K562 (cell line): ENCODE data around the gene OR2V1. TPM values are rescaled to one million over a fixed set of nuclear protein-coding genes. Genes with fewer than 3 reads are reported as not detected.

Experiments used
- ADNP ChIP-seq: fragments of 200-800 bp; sonication (Bioruptor generic); IDR thresholded peaks from 2 replicates; pipeline ENCODE4 v1.6.1; 2016; ENCODE audit warnings: missing genetic modification characterization, missing compliant biosample characterization
- ATF1 ChIP-seq, 2 experiments: fragments of 450-650 bp in 1 of 2; IDR thresholded peaks; 2 replicates each; pipeline ENCODE4 v1.6.1; 2016; ENCODE audit warnings: missing compliant biosample characterization in 1 of 2, missing genetic modification characterization in 1 of 2
- BCL6 ChIP-seq: fragments of 250-450 bp; sonication (Bioruptor Pico); IDR thresholded peaks from 2 replicates; pipeline ENCODE4 v1.4.0; 2020
- BCOR ChIP-seq: fragments of 450-650 bp; IDR thresholded peaks from 2 replicates; pipeline ENCODE4 v1.6.1; 2016
- BRCA1 ChIP-seq, 2 experiments: fragments of 450-650 bp in 1 of 2; sonication (generic) in 1 of 2; formaldehyde crosslinking in 1 of 2; IDR thresholded peaks; 2 replicates each; pipeline versions ENCODE4 v1.5.0 to v1.6.1; 2017 to 2020; ENCODE audit warnings: mild to moderate bottlenecking in 1 of 2, missing genetic modification reagents in 1 of 2
- CBX3 ChIP-seq, 2 experiments: IDR thresholded peaks; 1 replicate in 1 of 2; 2 replicates in 1 of 2; pipeline ENCODE4 v1.6.1; 2012; ENCODE audit warnings: inconsistent platforms in 2 of 2, low read length in 2 of 2, borderline replicate concordance in 1 of 2, control low read depth in 1 of 2
- CEBPB ChIP-seq: fragments of 450-650 bp; IDR thresholded peaks from 2 replicates; pipeline ENCODE4 v1.6.1; 2016; ENCODE audit warnings: missing genetic modification characterization, missing compliant biosample characterization
- EP400 ChIP-seq: fragments of 450-650 bp; IDR thresholded peaks from 2 replicates; pipeline ENCODE4 v1.6.1; 2017; ENCODE audit warnings: antibody characterized with exemption, mild to moderate bottlenecking, moderate library complexity
- GABPA ChIP-seq: fragments of 200-800 bp; sonication (Bioruptor generic); conservative IDR thresholded peaks from 2 replicates; pipeline ENCODE4 v1.6.1; 2016; ENCODE audit warnings: low read depth, missing genetic modification characterization, missing compliant biosample characterization
- JUND ChIP-seq, 2 experiments: IDR thresholded peaks; 2 replicates in 1 of 2; 3 replicates in 1 of 2; pipeline ENCODE4 v1.6.1; 2011; ENCODE audit warnings: borderline replicate concordance in 2 of 2, low read depth in 2 of 2, low read length in 2 of 2, improper control_type of control experiment in 1 of 2, missing biosample characterization in 1 of 2, missing genetic modification characterization in 1 of 2, missing genetic modification reagents in 1 of 2
- L3MBTL2 ChIP-seq: fragments of 450-650 bp; IDR thresholded peaks from 2 replicates; pipeline ENCODE4 v1.6.1; 2016; ENCODE audit warnings: mild to moderate bottlenecking, moderate library complexity
- NCOA2 ChIP-seq, 2 experiments: fragments of 450-650 bp; IDR thresholded peaks; 2 replicates each; pipeline ENCODE4 v1.6.1; 2018; ENCODE audit warnings: mild to moderate bottlenecking in 2 of 2, moderate library complexity in 1 of 2; ENCODE audit not compliant: partially characterized antibody in 2 of 2
- NFIC ChIP-seq: fragments of 450-650 bp; IDR thresholded peaks from 2 replicates; pipeline ENCODE4 v1.6.1; 2017; ENCODE audit warnings: mild to moderate bottlenecking, inconsistent platforms
- NONO ChIP-seq, 2 experiments: fragments of 200-400 bp in 1 of 2; fragments of 450-650 bp in 1 of 2; formaldehyde crosslinking in 1 of 2; IDR thresholded peaks; 2 replicates each; pipeline ENCODE4 v1.6.1; 2017; ENCODE audit warnings: low read depth in 2 of 2, mild to moderate bottlenecking in 2 of 2, moderate library complexity in 2 of 2, low read length in 1 of 2
- OTX1 ChIP-seq: fragments of 450-650 bp; formaldehyde crosslinking; IDR thresholded peaks from 2 replicates; pipeline ENCODE4 v1.4.0; 2022; ENCODE audit warnings: mild to moderate bottlenecking
- POLR3A ChIP-seq: IDR thresholded peaks from 2 replicates; pipeline ENCODE4 v1.6.1; 2011; ENCODE audit warnings: borderline replicate concordance, mild to moderate bottlenecking, moderate library complexity; ENCODE audit not compliant: insufficient read length, insufficient read depth; ENCODE audit errors: extremely low read depth
- POLR3G ChIP-seq: IDR thresholded peaks from 2 replicates; pipeline ENCODE4 v1.6.1; 2011; ENCODE audit not compliant: insufficient read length, insufficient replicate concordance; ENCODE audit errors: extremely low read depth
- PTRF ChIP-seq: fragments of 450-650 bp; IDR thresholded peaks from 2 replicates; pipeline ENCODE4 v1.6.1; 2016; ENCODE audit warnings: mild to moderate bottlenecking, missing genetic modification characterization, missing compliant biosample characterization
- ZEB2 ChIP-seq: fragments of 450-650 bp; IDR thresholded peaks from 2 replicates; pipeline ENCODE4 v1.6.1; 2016
- ZNF316 ChIP-seq: fragments of 450-650 bp; IDR thresholded peaks from 2 replicates; pipeline ENCODE4 v1.6.1; 2016
- ZNF507 ChIP-seq: conservative IDR thresholded peaks from 2 replicates; pipeline ENCODE4 v1.6.1; 2017; ENCODE audit warnings: missing genetic modification characterization, missing compliant biosample characterization
- polyA plus RNA-seq, 8 experiments: library from polyadenylated mRNA; depleted of rRNA in 4 of 8; stranded (reverse) in 5 of 8; unstranded in 3 of 8; fragments of >200 nt; fragmentation: Nextera tagmentation in 2 of 8; fragmentation: Illumina TruSeq in 1 of 8; extraction: Ambion mirVana in 2 of 8; extraction: Trizol in 1 of 8; gene quantifications; 2 replicates each; pipeline versions ENCODE4 v1.2.1 to v1.2.3, GENCODE V29; 2011 to 2014; ENCODE audit warnings: inconsistent platforms in 1 of 8, missing spikeins in 1 of 8
- total RNA-seq, 7 experiments: library from RNA; depleted of rRNA in 6 of 7; stranded (reverse); fragments of >200 nt in 6 of 7; fragmentation: Illumina TruSeq in 2 of 7; extraction: Trizol in 2 of 7; gene quantifications; 2 replicates each; pipeline versions ENCODE4 v1.2.1 to v1.2.3, GENCODE V29; 2011 to 2021; ENCODE audit warnings: low replicate concordance in 1 of 7
- TF ChIP-seq, protein P1 (sequence below): fragments of 450-650 bp; formaldehyde crosslinking; IDR thresholded peaks from 2 replicates; pipeline ENCODE4 v1.4.0; 2022; ENCODE audit warnings: mild to moderate bottlenecking, moderate library complexity
- TF ChIP-seq, protein P2 (sequence below): fragments of 450-650 bp; IDR thresholded peaks from 2 replicates; pipeline ENCODE4 v1.6.1; 2016; ENCODE audit warnings: low read depth, mild to moderate bottlenecking, moderate library complexity
- TF ChIP-seq, protein P3 (sequence below): sonication (generic); formaldehyde crosslinking; IDR thresholded peaks from 2 replicates; pipeline ENCODE4 v1.9.0; 2022; ENCODE audit warnings: mild to moderate bottlenecking, missing genetic modification reagents
- TF ChIP-seq, protein P4 (sequence below), 2 experiments: fragments of 450-650 bp; conservative IDR thresholded peaks; 2 replicates each; pipeline ENCODE4 v1.6.1; 2017; ENCODE audit warnings: mild to moderate bottlenecking in 2 of 2, moderate library complexity in 2 of 2

The OR2V1 gene
- total and polyA plus RNA-seq, 9 of the 15 experiments (the other 6 are each of a cell fraction or from before 2014, with no cell fraction given) = 0.04 to 0.28 (median 0.15) TPM; not detected in 5

DNA sequence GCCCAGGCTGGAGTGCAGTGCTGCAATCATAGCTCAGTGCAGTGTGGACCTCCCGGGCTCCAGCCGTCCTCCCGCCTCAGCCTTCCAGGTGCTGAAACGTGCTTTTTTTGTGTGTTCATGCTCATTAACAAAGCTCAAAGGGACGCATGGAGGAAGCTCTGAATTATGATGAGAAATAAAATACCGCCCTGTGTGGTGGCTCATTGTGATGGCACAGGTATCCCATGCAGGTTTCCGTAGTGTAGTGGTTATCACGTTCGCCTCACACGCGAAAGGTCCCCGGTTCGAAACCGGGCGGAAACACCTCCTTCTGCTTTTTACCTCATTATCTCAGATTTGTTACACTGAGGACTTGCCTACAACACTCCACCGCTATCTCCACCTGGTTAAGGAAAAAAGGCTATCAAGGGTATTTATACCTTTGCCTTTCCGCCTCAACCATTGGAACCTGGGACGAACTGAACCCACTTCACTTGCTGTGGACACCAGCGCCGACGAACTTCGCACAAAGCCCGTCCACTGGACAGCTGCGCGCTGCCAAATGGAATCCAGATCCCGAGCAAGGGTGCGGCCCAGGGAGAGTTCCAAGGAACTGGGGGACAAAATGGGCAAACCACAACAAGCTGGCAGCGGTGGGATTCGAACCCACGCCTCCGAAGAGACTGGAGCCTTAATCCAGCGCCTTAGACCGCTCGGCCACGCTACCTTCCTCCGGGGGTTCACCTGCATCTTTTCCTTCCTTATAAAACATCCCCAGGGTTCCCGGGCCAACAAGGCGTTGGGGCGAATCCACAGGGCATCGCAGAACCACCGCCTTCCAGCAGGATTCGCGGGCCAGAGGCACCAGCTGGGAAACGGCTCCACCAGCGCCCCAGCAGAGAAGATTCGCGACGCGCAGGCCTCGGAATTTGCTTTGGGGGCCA lies 42.7 kb upstream of the OR2V1 start (continued):
- TF ChIP-seq CBX3 (IDR thresholded peaks at IDR 0.05; ENCODE audit: borderline replicate concordance in 1 of 2, low read length in 2 of 2) (peak in 1 of 2 experiments; percentile 17; a peak in 1 of 3 replicates), JUND (IDR thresholded peaks at IDR 0.05; ENCODE audit: borderline replicate concordance, low read depth, low read length) (peak; percentile 7; the same call in 1 of the 2 replicates), JUND (tag; IDR thresholded peaks at IDR 0.05; ENCODE audit: borderline replicate concordance, low read depth, low read length) (no peak), GABPA (tag) (no peak), BCOR (peak; percentile 89), NCOA2 (IDR thresholded peaks at IDR 0.05; ENCODE audit: partially characterized antibody in 2 of 2) (no peak), NFIC (peak; percentile 54), EP400 (peak; percentile 67), ADNP (tag) (peak; percentile 93), ZNF316 (no peak), PTRF (tag) (no peak), CEBPB (tag) (peak; percentile 58), POLR3A (peak; percentile 80), ZEB2 (peak; percentile 98), NONO (IDR thresholded peaks at IDR 0.05; ENCODE audit: low read depth in 2 of 2, low read length in 1 of 2) (no peak), OTX1 (CRISPR knock-in tag) (0 out of 2 replicates have a peak, but pooled peaks have one; percentile 28), BCL6 (CRISPR knock-in tag) (no peak), ZNF507 (tag) (no peak), L3MBTL2 (peak; percentile 67), ATF1 (CRISPR knock-in tag; IDR thresholded peaks at IDR 0.05) (no peak), ATF1 (tag; IDR thresholded peaks at IDR 0.05) (peak; percentile 72), POLR3G (no peak), BRCA1 (IDR thresholded peaks at IDR 0.05) (no peak), BRCA1 (CRISPR knock-in tag; IDR thresholded peaks at IDR 0.05) (no peak)
- TF ChIP-seq, protein P1, sequence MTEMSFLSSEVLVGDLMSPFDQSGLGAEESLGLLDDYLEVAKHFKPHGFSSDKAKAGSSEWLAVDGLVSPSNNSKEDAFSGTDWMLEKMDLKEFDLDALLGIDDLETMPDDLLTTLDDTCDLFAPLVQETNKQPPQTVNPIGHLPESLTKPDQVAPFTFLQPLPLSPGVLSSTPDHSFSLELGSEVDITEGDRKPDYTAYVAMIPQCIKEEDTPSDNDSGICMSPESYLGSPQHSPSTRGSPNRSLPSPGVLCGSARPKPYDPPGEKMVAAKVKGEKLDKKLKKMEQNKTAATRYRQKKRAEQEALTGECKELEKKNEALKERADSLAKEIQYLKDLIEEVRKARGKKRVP (CRISPR knock-in tag) = no peak
- TF ChIP-seq, protein P2, sequence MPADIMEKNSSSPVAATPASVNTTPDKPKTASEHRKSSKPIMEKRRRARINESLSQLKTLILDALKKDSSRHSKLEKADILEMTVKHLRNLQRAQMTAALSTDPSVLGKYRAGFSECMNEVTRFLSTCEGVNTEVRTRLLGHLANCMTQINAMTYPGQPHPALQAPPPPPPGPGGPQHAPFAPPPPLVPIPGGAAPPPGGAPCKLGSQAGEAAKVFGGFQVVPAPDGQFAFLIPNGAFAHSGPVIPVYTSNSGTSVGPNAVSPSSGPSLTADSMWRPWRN = peak; percentile 41
- TF ChIP-seq, protein P3, sequence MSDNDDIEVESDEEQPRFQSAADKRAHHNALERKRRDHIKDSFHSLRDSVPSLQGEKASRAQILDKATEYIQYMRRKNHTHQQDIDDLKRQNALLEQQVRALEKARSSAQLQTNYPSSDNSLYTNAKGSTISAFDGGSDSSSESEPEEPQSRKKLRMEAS (CRISPR knock-in tag) = peak; percentile 65
- TF ChIP-seq, protein P4, sequence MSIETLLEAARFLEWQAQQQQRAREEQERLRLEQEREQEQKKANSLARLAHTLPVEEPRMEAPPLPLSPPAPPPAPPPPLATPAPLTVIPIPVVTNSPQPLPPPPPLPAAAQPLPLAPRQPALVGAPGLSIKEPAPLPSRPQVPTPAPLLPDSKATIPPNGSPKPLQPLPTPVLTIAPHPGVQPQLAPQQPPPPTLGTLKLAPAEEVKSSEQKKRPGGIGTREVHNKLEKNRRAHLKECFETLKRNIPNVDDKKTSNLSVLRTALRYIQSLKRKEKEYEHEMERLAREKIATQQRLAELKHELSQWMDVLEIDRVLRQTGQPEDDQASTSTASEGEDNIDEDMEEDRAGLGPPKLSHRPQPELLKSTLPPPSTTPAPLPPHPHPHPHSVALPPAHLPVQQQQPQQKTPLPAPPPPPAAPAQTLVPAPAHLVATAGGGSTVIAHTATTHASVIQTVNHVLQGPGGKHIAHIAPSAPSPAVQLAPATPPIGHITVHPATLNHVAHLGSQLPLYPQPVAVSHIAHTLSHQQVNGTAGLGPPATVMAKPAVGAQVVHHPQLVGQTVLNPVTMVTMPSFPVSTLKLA (conservative IDR thresholded peaks at IDR 0.05) = peak; percentile 50 to 52; a peak in 2 of 4 replicates
